Kidney tubule cell (primary cell): ENCODE measurements around the gene VAMP5.
"Not testable (repeated sequence)": the region's sequence is repeated elsewhere in the genome, so short reads cannot be mapped to it uniquely, and the experiment has no call there.

ENCODE experiments used
- DNase-seq: peaks from one replicate; pipeline ENCODE4 v3.0.0-alpha.2; 2018; ENCODE audit warnings: low spot score

The VAMP5 gene

DNA sequence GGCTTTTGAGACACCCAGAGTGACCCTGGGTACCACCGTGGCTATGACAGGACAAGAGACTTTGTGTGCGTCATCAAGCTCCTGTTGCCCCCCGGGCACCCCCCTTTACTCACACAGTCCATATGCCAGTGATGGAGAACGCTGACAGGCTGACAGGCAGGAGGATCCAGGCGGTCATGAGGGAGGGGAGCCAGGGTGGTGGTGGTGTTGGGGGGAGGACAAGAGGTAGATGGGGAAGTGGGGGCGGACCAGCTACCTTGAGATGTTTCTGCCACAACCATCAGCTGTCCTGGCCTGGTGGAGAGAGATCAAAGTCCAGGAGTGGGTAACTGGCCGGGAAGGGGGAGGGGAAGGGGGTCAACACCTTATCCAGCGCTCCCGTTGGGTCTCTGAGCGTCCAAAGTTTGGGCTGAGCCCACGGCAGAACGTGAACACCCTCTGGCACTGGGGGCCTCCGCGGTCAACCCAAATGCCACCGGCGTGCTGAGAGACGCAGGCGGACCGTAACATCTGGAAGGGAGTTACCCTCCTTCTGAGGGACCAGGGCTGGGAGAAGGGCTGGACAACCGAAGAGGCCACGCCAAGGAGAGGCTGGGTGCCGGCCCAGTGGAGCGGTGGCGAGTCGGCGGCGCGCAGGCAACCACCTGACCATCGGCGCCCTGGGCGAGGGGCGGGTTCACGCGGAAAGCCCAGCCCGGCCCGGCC is 17.7 kb downstream of the VAMP5 start:
- peak; percentile 59 for DNase-seq

DNA sequence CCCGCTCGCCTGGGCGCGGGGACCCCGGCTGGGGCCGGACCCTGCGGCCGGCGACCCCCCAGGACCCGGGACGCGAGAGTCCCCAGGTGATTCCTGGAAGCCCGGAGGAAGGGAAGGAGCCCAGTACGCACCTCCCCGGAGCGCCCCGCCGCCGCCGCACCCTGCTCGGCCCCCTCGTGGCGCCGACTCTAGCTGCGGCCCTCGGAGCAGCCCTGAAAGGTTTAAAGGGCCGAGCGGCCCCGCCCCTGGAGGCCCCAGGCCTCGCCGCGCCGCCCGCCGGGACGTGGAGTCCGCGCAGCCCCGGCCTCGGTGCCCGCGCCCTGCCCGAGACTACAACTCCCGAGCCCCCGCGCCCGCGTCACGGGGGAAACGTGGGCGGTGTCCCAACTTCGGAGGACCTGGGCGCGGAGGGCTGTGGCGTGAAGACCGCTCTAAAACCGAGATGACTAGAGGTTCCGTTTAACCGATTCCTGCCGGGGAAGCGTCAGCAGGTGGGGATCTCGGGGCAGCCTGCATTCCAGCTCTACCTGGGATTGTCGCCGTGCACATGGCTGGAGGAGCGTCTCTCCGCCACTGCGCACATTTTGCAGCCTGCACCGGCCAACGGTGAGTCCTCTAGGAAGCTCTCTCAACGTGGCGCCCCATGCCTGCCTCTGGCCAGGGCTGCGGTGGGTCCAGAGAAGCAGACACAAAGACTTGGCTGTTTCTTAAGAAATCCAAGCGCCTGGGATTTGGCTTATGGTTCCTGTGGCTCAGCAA is 18.4 kb downstream of the VAMP5 start, which contains the start of gene TMEM150A:
Gene TMEM150A, minus strand, starts transcription at position 223 of the 759 bp plus-strand sequence. CDS start 750 bp downstream, outside the sequence.
- peak; percentile 93 for DNase-seq

DNA sequence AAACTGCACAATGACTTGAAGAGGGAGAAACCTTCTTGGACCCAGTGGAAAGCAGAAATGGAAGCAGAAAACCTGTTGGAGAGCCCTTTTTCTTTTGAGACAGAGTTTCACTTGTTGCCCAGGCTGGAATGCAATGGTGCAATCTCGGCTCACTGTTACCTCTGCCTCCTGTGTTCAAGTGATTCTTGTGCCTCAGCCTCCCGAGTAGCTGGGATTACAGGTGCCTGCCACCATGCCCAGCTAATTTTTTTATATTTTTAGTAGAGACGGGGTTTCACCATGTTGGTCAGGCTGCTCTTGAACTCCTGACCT is 19.9 kb downstream of the VAMP5 start:
- DNase-seq, result not testable (repeated sequence)

DNA sequence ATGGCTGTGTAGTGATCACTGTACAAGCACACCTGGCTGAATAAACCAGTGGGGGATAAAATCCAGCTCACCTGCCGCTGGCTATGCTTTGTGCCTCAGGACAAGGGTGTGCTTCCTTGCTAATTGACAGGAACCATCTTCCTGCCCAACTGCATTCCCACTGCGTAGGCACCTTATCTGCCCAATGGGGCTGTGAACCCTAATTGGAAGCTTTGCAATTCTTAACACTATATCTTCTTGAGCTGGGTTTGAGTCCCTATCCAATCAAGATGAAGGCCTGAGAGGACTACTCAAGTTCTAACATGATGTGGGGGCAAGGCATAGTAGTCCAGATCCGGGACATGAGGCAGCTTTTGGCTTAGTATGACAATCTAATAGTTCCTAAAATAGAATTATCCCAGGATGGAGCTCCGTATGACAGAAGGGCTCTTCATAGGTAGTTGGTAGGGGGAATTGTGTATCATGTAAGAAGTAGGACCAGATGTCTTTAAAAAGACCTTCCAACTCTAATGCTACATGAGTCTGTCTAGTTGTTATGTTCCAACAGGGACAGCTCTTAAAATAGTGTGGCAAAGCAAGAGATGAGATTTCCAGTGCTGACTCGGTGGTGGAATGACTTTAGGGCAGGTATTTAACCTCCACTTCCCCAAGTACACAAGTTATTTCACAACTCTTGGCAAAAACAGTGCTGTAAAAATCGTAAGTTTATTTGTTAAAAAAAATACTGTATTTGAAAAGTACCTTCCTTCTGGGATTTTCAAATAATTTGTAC is 20.5 kb downstream of the VAMP5 start:
- no peak for DNase-seq

DNA sequence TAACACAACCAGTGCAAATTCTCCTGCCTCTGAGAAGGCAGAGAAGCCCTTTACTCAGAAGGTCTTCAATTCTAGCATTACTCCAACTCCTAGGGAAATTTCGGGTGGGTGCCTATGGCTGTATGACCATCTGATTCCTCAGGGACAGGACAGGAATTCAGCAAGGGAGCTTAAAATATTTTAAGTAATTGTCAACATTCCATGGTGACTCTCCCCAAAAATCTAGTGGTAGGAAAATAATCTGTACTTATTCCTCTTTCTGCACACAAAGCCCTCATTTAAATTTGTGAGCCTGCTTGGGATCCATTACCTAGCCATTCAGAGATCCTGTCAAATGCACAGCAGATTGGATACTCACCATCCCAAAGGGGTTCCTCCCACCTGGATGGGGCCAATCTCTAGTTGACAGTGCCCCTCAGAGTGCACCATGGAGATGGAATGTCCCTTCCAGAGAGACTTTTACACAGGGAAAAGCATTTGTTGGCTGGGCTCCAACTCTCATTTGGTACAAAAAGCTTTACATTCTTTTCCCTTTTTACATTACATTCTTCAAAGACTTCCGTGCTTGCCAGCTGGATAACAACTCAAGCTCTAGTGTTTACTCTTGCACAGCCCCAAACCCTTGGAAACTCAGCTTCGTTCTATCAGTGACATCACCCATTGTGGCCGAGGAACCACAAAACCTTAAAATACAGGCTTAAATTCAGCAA is 21.3 kb downstream of the VAMP5 start:
- DNase-seq, result no peak

DNA sequence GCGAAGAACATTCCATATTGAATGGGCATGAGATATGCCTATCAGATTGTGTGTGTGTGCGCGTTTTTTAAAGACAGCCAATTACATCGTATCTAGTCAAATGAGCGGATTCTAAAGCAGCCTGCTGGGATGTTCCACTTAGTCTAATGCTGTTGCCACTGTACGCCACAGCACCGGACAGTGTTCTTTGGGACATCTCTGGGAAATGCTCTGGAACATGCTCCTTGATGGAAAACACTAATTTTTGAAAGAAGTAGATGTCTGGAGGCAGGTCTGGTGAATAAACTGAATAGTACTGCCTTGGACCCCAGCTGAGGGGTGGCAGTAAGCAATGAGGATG is 21.9 kb downstream of the VAMP5 start:
- DNase-seq, result no peak

DNA sequence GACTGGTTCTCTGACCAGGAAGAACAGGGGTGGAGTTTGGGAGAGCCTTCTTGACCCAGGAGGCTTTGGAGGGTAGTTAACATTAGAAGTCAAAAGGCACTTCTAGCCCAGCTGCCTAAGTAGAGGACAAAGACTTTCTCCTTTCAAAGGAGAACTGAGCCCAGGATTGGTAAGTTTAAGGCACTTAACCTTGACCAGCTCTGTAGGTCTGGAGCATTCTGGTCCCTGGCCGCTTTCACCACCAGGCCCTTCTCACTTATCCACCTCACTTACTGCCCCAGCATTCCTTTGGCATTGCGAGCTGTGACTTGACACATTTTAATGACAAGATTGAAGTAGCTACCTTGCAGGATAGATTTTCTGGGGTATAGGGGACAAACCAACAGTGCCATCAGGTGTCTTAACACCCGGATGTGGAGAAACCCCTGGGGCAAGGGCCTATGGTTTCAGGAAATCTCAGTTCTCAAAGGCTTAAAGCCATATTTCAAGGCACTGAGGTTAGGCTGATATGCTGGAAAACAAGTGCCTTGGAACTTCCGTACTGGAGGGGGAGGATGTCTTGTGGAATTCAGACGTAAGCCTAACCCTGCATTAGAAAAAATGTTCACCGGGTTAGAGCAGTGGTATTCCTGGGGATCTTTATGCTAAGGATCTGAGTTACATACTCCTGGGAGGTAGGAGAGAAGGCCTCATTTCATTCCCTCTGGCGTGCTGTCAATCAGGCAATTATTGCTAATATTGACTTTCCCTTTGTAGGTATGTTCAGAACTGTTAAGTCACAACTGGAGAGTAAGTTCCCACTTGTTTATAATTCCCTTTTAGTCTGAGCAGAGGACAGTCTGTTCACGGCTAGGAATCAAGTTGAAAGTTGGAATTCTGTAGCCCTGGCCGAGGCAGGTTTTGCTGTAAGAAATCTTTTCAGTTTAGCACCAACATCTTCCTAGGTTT is 23.3 kb downstream of the VAMP5 start:
- peak; percentile 41 for DNase-seq

DNA sequence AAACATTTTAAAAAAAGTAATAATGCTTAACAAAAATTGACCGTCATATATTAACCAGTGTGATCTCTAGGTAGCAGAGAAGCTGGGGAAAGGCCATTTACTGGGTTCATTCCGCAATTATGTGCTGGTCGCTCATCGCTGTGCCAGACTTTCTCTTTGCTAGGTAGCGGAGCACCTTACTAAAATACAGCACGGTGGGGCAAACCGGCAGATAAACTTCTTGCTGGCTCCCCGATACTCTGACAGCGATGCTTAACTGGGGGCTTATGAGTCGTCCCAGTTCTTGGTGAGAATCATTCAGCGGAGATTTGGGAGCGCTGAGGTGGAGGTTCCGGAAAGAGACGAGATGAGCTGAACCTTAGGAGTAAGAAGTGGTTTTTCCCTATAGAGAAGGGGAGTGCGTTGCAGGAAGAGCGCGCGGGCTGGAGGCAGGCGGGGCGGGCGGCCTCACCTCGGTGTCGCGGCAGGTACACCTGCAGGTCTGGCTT is 27.0 kb downstream of the VAMP5 start:
- peak; percentile 38 for DNase-seq

DNA sequence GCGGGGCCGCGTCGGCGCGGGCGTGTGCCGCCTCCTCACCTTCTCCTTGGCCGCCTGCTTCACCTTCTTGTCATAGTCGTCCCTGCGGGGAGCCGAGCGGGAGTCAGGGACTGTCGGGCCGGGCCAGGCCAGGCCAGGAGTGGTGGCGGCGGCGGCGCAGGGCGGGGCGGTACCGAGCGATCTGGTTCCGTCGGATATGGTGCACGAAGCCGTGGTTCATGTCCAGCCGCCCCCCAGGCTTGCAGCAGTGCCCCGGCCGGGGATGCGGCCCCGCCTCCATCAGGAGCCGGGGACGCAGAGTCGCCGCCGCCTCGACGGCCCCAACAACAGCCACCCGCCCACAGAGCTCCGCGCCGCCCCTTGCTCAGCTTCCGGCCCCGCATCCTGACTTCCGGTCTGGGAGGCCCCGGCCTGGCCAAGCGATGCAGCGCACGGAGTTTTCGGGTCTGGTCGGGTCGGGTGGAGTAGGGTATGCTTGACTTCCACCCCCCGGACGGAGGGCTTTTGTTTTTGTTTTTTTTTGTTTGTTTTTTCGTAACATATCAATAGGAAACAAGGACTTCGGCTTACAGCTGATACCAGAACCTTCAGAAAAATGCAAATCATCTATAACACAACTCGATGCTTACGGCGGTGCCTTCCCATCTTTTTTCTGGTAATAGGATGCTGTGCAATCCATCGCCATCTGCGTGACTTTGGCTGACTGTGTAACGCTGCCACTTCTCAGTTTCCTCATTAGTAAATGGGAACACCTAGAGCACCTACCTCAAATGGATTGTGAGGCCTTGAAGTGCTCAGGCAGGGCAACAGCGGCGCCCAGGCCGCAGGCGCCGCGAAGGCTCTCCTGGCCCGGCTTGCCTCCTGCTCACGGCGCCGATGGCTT is 27.7 kb downstream of the VAMP5 start, which contains the start of gene C2orf68:
Gene C2orf68, minus strand, starts transcription at position 362 of the 883 bp plus-strand sequence. Its CDS starts 82 bp downstream, at position 280.
- peak; percentile 87 for DNase-seq

DNA sequence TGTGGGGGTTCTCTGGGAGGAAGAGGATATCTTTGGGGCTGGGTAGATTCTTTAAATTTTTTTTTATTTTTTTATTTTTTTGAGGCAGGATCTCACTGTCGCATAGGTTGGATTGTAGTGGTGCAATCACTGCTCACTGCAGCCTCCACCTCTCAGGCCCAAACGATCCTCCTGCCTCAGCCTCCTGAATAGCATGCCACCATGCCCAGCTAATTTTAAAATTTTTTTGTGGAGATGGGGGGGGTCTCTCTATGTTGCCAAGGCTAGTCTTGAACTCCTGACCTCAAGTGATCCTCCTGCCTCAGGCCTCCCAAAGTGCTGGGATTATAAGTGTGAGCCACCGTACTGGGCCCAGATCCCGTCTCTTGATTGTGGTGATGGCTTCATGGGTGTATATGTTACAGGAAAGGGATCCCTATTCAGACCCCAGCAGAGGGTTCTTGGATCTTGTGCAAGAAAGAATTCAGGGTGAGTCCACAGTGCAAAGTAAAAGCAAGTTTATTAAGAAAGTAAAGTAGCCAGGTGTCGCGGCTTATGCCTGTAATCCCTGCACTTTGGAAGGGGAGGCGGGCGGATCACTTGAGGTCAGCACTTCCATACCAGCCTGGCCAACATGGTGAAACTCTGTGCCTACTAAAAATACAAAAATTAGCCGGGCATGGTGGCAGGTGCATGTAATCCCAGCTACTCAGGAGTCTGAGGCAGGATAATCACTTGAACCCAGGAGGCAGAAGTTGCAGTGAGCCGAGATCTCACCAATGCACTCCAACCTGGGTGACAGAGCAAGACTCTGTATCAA is 29.7 kb downstream of the VAMP5 start:
- DNase-seq, result no peak

DNA sequence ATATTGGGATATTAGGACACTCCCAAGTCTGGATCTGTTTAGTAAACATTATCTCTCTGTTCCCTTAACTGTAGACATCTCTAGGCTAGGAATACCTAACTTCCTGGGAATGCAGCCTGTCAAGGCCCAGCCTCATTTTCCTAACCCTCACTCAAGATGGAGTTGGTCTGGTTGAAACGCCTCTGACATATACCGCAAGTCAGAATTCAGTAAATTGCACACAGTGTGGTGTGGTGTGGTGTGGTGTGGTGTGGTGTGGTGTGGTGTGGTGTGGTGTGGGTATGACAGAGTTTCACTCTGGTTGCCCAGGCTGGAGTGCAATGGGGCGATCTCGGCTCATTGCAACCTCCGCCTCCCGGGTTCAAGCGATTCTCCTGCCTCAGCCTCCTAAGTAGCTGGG is 30.5 kb downstream of the VAMP5 start:
- DNase-seq, result not testable (repeated sequence)

DNA sequence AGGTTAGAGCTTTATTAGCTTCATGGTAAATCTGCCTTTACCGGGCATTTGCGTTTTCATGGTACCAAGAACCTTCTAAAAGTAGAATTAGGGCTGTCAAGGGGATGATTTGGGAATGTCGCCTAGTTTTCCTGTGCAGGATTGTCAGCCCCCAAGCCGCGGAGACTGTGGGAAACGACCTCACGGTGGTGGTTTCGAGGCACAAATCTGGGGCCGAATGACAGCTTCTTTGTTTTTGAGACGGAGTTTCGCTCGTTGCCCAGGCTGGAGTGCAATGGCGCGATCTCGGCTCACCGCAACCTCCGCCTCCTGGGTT is 31.1 kb downstream of the VAMP5 start:
- no peak for DNase-seq

DNA sequence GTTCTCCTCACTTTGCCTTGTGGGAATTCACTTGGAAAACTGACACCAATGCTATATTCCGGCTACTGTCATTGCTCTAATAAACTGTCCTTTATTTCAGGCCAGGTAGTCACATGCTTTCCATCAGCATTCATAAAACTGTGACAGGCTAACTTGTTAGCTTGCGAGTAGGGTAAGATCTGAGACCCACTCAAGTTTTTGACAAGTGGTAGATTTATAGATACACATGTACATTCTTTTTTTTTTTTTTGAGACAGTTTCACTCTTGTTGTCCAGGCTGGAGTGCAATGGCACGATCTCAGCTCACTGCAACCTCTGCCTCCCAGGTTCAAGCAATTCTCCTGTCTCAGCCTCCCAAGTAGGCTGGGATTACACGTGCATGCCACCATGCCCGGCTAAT is 33.5 kb downstream of the VAMP5 start:
- not testable (repeated sequence) for DNase-seq

DNA sequence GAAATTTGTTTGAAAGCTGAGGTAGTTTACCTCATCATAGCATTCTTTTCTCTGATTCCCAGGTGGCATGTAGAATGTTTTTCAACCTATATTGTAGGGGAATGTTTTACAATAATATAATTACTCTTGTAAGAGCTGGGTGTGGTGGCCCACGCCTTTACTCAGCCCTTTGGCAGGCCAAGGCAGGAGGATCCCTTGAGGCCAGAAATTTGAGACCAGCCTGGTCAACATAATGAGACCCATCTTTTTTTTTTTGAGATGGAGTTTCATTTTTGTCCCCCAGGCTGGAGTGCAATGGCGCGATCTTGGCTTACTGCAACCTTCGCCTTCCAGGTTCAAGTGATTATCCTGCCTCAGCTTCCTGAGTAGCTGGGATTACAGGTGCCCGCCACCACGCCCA is 35.4 kb downstream of the VAMP5 start:
- no peak for DNase-seq

DNA sequence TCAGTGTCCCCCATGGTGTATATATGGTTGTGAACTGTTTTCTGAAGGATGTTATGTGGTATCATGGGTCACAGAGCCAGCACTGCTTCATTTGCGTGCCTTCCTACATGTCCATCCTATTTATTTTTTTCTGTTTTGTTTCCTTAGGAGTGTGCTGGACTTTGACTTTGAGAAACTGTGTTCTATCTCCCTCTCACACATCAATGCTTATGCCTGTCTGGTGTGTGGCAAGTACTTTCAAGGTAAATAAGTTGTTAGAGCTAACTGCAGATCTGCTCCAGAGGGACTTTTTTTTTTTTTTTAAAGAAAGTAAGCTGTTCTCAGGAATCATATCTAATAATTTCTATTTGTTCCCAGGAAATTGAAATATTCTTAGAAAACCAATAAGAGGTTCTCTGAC is 37.1 kb downstream of the VAMP5 start:
- no peak for DNase-seq

DNA sequence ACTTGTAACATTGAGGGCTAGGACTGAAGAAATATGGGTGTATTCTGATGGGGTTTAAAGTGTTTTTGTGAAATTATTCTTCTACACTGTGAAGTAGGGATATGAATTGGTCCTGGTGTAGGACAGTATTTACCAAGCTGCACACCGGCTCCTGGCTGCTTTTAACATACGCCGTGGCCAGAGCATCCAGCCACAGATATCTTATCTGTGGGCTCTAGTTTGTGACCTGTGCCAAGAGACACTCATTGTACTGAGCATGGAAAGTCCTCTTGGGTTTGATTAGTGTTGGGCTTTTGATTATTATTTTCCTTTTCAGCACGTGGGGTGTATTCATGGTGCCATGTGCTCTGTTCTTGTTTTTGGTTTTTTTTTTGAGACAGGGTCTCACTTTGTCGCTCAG is 39.8 kb downstream of the VAMP5 start:
- no peak for DNase-seq

DNA sequence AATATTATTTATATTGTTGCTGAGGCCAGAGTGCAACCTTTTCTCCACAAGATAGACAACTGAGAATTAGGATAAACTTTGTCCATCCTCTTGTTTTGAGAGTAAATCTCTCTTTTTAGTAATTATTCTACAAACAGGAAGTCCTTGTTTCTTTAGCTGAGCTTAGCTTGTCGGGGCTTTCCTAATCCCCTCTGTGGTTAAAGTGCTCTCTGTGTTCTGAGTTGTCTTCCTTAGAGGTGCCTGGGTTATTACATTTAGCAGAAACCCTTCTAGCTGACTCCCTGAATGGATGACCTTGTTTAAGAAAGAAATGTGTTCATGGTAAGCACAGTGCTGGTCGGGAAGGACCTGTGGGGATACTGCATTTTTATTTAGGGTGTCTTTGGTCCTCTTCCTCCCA is 44.4 kb downstream of the VAMP5 start:
- no peak for DNase-seq

DNA sequence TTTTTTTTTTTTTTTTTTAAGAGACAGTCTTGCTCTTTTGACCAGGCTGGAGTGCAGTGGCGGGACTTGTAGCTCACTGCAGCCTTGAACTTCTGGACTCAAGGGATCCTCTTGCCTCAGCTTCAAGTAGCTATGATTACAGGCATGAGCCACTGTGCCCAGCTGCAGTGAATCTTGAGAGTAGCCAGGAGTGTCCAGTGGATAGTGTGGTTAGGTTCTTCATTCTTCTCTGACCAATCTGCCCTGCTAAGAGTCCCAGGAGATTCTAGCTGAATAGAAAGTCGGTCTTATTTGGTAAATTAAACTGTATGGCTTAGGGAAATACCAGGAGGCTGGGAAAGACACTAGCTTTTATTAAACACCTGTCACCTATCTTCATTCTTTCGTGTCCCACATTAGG is 47.1 kb downstream of the VAMP5 start:
- no peak for DNase-seq

DNA sequence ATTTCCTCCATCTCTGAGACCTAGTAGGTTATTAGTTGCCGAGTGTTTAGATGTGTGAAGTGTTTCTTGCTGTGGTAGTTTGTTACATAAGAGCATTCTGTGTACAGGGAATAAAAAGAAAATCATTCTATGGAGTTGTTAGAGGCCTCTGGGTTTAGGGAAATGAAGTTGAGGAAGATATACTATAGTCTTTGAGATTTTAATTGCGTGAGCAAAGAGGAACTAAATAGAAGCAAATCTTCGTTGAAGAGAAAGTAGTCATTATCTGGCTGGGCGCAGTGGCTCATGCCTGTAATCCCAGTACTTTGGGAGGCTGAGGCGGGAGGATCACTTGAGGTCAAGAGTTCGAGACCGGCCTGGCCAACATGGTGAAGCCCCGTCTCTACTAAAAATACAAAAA is 50.8 kb downstream of the VAMP5 start:
- DNase-seq, result no peak
